ENCODE data around the gene ERN1.

Gene ERN1

GRCh38 chr17:64083093-64083492 lies 46.9 kb downstream of the ERN1 start:
- DNase-seq (ENCODE audit: low read depth), result no peak
- no peak for TF ChIP-seq CTCF (conservative IDR thresholded peaks at IDR 0.05; ENCODE audit: control insufficient read depth, insufficient read depth, low read depth, low read length)
- H3K4me3 ChIP-seq (ENCODE audit: control insufficient read depth, low read depth, low read length), result no peak overlapping the region

GRCh38 chr17:64081802-64082799 lies 47.8 kb downstream of the ERN1 start:
- no peak overlapping the region for H3K4me3 ChIP-seq (ENCODE audit: control insufficient read depth, low read depth, low read length)
- DNase-seq (ENCODE audit: low read depth), result peak; percentile 75
- no peak for TF ChIP-seq CTCF (conservative IDR thresholded peaks at IDR 0.05; ENCODE audit: control insufficient read depth, insufficient read depth, low read depth, low read length)

GRCh38 chr17:64080174-64080618 lies 49.7 kb downstream of the ERN1 start:
- no peak for DNase-seq (ENCODE audit: low read depth)
- no peak overlapping the region for H3K4me3 ChIP-seq (ENCODE audit: control insufficient read depth, low read depth, low read length)
- TF ChIP-seq CTCF (conservative IDR thresholded peaks at IDR 0.05; ENCODE audit: control insufficient read depth, insufficient read depth, low read depth, low read length), result no peak

GRCh38 chr17:64077379-64077778 lies 52.6 kb downstream of the ERN1 start:
- no peak for TF ChIP-seq CTCF (conservative IDR thresholded peaks at IDR 0.05; ENCODE audit: control insufficient read depth, insufficient read depth, low read depth, low read length)
- no peak overlapping the region for H3K4me3 ChIP-seq (ENCODE audit: control insufficient read depth, low read depth, low read length)

GRCh38 chr17:64075913-64076312 lies 54.0 kb downstream of the ERN1 start:
- H3K4me3 ChIP-seq (ENCODE audit: control insufficient read depth, low read depth, low read length), result no peak overlapping the region
- no peak for TF ChIP-seq CTCF (conservative IDR thresholded peaks at IDR 0.05; ENCODE audit: control insufficient read depth, insufficient read depth, low read depth, low read length)
- DNase-seq (ENCODE audit: low read depth), result no peak

More at GRCh38 chr17:64077379-64077778, 52.6 kb downstream of the ERN1 start:
- DNase-seq (ENCODE audit: low read depth), result peak; percentile 31

- DNase-seq (ENCODE audit: low read depth), result peak; percentile 75
These were observed 55.1 kb downstream of the ERN1 start for GRCh38 chr17:64074704-64075426.

More at GRCh38 chr17:64074704-64075426, 55.1 kb downstream of the ERN1 start:
- TF ChIP-seq CTCF (conservative IDR thresholded peaks at IDR 0.05; ENCODE audit: control insufficient read depth, insufficient read depth, low read depth, low read length), result no peak
- no peak overlapping the region for H3K4me3 ChIP-seq (ENCODE audit: control insufficient read depth, low read depth, low read length)
